NOMO-1 (cell line): ENCODE results near the gene ARHGAP26.

Experiments
- DNase-seq, 2 experiments: peaks; one replicate each; lab custom pipeline; 2025; ENCODE audit not compliant: unreplicated experiment in 2 of 2; lab: John Stamatoyannopoulos, UW

The ARHGAP26 gene

GRCh38 chr5:142782976-142783530 lies 12.9 kb downstream of the ARHGAP26 start:
- DNase-seq, result no peak

- DNase-seq, result no peak
Observed at GRCh38 chr5:142783601-142784341, 13.6 kb downstream of the ARHGAP26 start.

- DNase-seq, result peak in 1 of 2 experiments; percentile 27
Observed at GRCh38 chr5:142784401-142784955, 14.3 kb downstream of the ARHGAP26 start.

GRCh38 chr5:142785206-142785605 lies 15.0 kb downstream of the ARHGAP26 start:
- DNase-seq, result no peak

GRCh38 chr5:142789206-142789605 lies 19.0 kb downstream of the ARHGAP26 start:
- no peak for DNase-seq

- DNase-seq, result no peak
Observed at GRCh38 chr5:142792012-142792864, 22.1 kb downstream of the ARHGAP26 start.

GRCh38 chr5:142792865-142793232 lies 22.7 kb downstream of the ARHGAP26 start:
- DNase-seq, result no peak

- DNase-seq, result no peak
Observed at GRCh38 chr5:142794537-142794936, 24.4 kb downstream of the ARHGAP26 start.

- DNase-seq, result peak; percentile 90 to 96
Observed at GRCh38 chr5:142795251-142795650, 25.1 kb downstream of the ARHGAP26 start.

GRCh38 chr5:142796492-142797109 lies 26.4 kb downstream of the ARHGAP26 start:
- DNase-seq, result no peak

- DNase-seq, result no peak
Observed at GRCh38 chr5:142797420-142797819, 27.2 kb downstream of the ARHGAP26 start.

- peak; percentile 98 to 100 for DNase-seq
Observed at GRCh38 chr5:142798099-142798770, 28.1 kb downstream of the ARHGAP26 start.

GRCh38 chr5:142800776-142801494 lies 30.8 kb downstream of the ARHGAP26 start:
- DNase-seq, result peak in 1 of 2 experiments; percentile 39

GRCh38 chr5:142801495-142801871 lies 31.3 kb downstream of the ARHGAP26 start:
- DNase-seq, result no peak

GRCh38 chr5:142803428-142804125 lies 33.4 kb downstream of the ARHGAP26 start:
- DNase-seq, result peak; percentile 83 to 90

GRCh38 chr5:142805339-142805738 lies 35.2 kb downstream of the ARHGAP26 start:
- no peak for DNase-seq

GRCh38 chr5:142806841-142807267 lies 36.7 kb downstream of the ARHGAP26 start:
- DNase-seq, result no peak

GRCh38 chr5:142807372-142807911 lies 37.3 kb downstream of the ARHGAP26 start:
- peak; percentile 46 to 64 for DNase-seq
